CD4-positive, alpha-beta T cell (primary cell): ENCODE measurements around the gene PARG. TPM values are rescaled to one million over a fixed set of nuclear protein-coding genes. Genes with fewer than 3 reads are reported as not detected.
"Not testable (repeated sequence)": the region's sequence is repeated elsewhere in the genome, so short reads cannot be mapped to it uniquely, and the experiment has no call there.

Experiments used
- ATAC-seq: fragments of 200-7000 bp; cut with Tn5 transposase; one replicate; pipeline ENCODE4 v1.10.0; 2022; ENCODE audit warnings: mild to moderate bottlenecking; ENCODE audit not compliant: poor library complexity
- CTCF ChIA-PET: fragments of 350-600 bp; sonication (Branson Sonifier 250); formaldehyde crosslinking; loops from one replicate; lab custom pipeline; 2021; ENCODE audit warnings: antibody characterized with exemption, inconsistent platforms; lab: Charles Lee
- POLR2A ChIA-PET: fragments of 350-600 bp; sonication (Branson Sonifier 250); formaldehyde crosslinking; loops from one replicate; lab custom pipeline; 2021; ENCODE audit warnings: antibody characterized with exemption, inconsistent platforms; lab: Charles Lee
- DNase-seq, 14 experiments: peaks; one replicate each; pipeline ENCODE4 v3.0.0-alpha.2; 2013 to 2020; ENCODE audit warnings: mixed read lengths in 2 of 14
- H3K27ac ChIP-seq, 2 donors: one replicate each; pipeline versions ENCODE4 v1.5.1 to v1.7.0; 2013; ENCODE audit warnings: low read length in 2 of 2, low read depth in 1 of 2, mild to moderate bottlenecking in 1 of 2
- H3K27me3 ChIP-seq, 2 experiments: 1 replicate in 1 of 2; 2 replicates in 1 of 2; pipeline versions ENCODE4 v1.6.1 to v1.7.0; 2013; ENCODE audit warnings: low read length in 2 of 2, control low read depth in 1 of 2, mild to moderate bottlenecking in 1 of 2, moderate library complexity in 1 of 2; ENCODE audit not compliant: insufficient read depth in 2 of 2, control insufficient read depth in 1 of 2
- H3K36me3 ChIP-seq: one replicate; pipeline ENCODE4 v1.6.1; 2013; ENCODE audit warnings: low read length, control low read depth; ENCODE audit not compliant: insufficient read depth
- H3K4me1 ChIP-seq: one replicate; pipeline ENCODE4 v1.6.1; 2013; ENCODE audit warnings: low read length, control low read depth; ENCODE audit not compliant: insufficient read depth
- H3K4me3 ChIP-seq: one replicate; pipeline ENCODE4 v1.5.1; 2013; ENCODE audit warnings: mild to moderate bottlenecking, low read length, moderate library complexity
- H3K9me3 ChIP-seq, 2 experiments: 1 replicate in 1 of 2; 2 replicates in 1 of 2; pipeline versions ENCODE4 v1.6.1 to v1.7.0; 2013; ENCODE audit warnings: low read length in 2 of 2, mild to moderate bottlenecking in 2 of 2, control low read depth in 1 of 2, moderate library complexity in 1 of 2; ENCODE audit not compliant: control insufficient read depth in 1 of 2, insufficient read depth in 1 of 2
- H3K27ac Mint-ChIP-seq: one replicate; pipeline ENCODE4 v1.8.0; 2020; ENCODE audit warnings: mixed read lengths
- H3K27me3 Mint-ChIP-seq: one replicate; pipeline ENCODE4 v1.8.0; 2021; ENCODE audit warnings: mixed read lengths
- H3K36me3 Mint-ChIP-seq: one replicate; pipeline ENCODE4 v1.8.0; 2021; ENCODE audit warnings: low read depth, mixed read lengths
- H3K4me1 Mint-ChIP-seq: one replicate; pipeline ENCODE4 v1.8.0; 2021; ENCODE audit warnings: low read depth, mixed read lengths
- H3K4me3 Mint-ChIP-seq: one replicate; pipeline ENCODE4 v1.8.0; 2020; ENCODE audit warnings: mild to moderate bottlenecking, mixed read lengths
- H3K9me3 Mint-ChIP-seq: one replicate; pipeline ENCODE4 v1.8.0; 2020; ENCODE audit warnings: mixed read lengths
- CTCF ChIP-seq: fragments of 200-600 bp; IDR thresholded peaks from one replicate; pipeline ENCODE4 v1.8.0; 2022; ENCODE audit warnings: antibody characterized with exemption, mild to moderate bottlenecking
- intact Hi-C, 2 experiments: fragments of 100-400 bp; cut with DNase I in 1 of 2; cut with micrococcal nuclease in 1 of 2; formaldehyde crosslinking; loops; one replicate each; pipeline versions ENCODE4 v1.15.1 to v1.9.0; 2023 to 2025; cut with DNase I, micrococcal nuclease
- total RNA-seq, 174 experiments: library from RNA in 2 of 174; stranded (reverse) in 2 of 174; gene quantifications; one replicate each; pipeline ENCODE4 v1.2.3 and lab custom pipeline; 2021 to 2026

Gene PARG
- total RNA-seq, 2 experiments from 2014 or later = 30.1 to 31.8 TPM

- H3K4me1 Mint-ChIP-seq = no peaks in the 10 kb centered on the region
- H3K27me3 Mint-ChIP-seq = no peaks in the 10 kb centered on the region
- H3K36me3 Mint-ChIP-seq = peaks cover 48% of the 10 kb centered on the region
- H3K4me3 ChIP-seq = no peak overlapping the region
- ChIA-PET POLR2A (no interaction called here), CTCF (no interaction called here)
- TF ChIP-seq CTCF = no peak
- H3K9me3 ChIP-seq = no peaks in the 10 kb centered on the region
- no peak overlapping the region for H3K27ac Mint-ChIP-seq
- DNase-seq = no peak
- no peak for ATAC-seq
- peaks cover 20% of the 10 kb centered on the region for H3K36me3 ChIP-seq
- H3K4me3 Mint-ChIP-seq = no peak overlapping the region
- intact Hi-C loops = no loop called here
- H3K27ac ChIP-seq = no peak overlapping the region
- no peaks in the 10 kb centered on the region for H3K27me3 ChIP-seq
- H3K9me3 Mint-ChIP-seq = no peaks in the 10 kb centered on the region
- H3K4me1 ChIP-seq = no peaks in the 10 kb centered on the region
Measured at GRCh38 chr10:49844775-49845595, 96.8 kb downstream of the PARG start.

GRCh38 chr10:49842333-49842628, 99.5 kb downstream of the PARG start:
- H3K27ac ChIP-seq, DNase-seq, H3K27me3 Mint-ChIP-seq, H3K9me3 Mint-ChIP-seq, H3K4me1 Mint-ChIP-seq, H3K9me3 ChIP-seq, intact Hi-C loops, CTCF ChIA-PET, H3K4me3 ChIP-seq, POLR2A ChIA-PET, H3K4me3 Mint-ChIP-seq, H3K27me3 ChIP-seq, H3K4me1 ChIP-seq, ATAC-seq, H3K27ac Mint-ChIP-seq: not testable (repeated sequence)
- H3K36me3 Mint-ChIP-seq = peaks cover 73% of the 10 kb centered on the region
- H3K36me3 ChIP-seq = peaks cover 33% of the 10 kb centered on the region

GRCh38 chr10:49841615-49842332, 100.1 kb downstream of the PARG start:
- no peaks in the 10 kb centered on the region for H3K4me1 Mint-ChIP-seq
- POLR2A ChIA-PET = no interaction called here
- CTCF ChIA-PET = no interaction called here

More at GRCh38 chr10:49841615-49842332, 100.1 kb downstream of the PARG start:
- no peaks in the 10 kb centered on the region for H3K27me3 Mint-ChIP-seq
- no peaks in the 10 kb centered on the region for H3K27me3 ChIP-seq
- no peak overlapping the region for H3K4me3 ChIP-seq
- H3K27ac ChIP-seq = no peak overlapping the region
- no peak overlapping the region for H3K4me3 Mint-ChIP-seq
- ATAC-seq = no peak
- no peaks in the 10 kb centered on the region for H3K4me1 ChIP-seq
- H3K36me3 Mint-ChIP-seq = peaks cover 78% of the 10 kb centered on the region
- no peaks in the 10 kb centered on the region for H3K9me3 Mint-ChIP-seq
- TF ChIP-seq CTCF = no peak
- H3K36me3 ChIP-seq = peaks cover 33% of the 10 kb centered on the region
- no peaks in the 10 kb centered on the region for H3K9me3 ChIP-seq
- intact Hi-C loops = no loop called here
- H3K27ac Mint-ChIP-seq = no peak overlapping the region
- DNase-seq = no peak
